ENCODE results near the gene GART.

- TF ChIP-seq CTCF (IDR thresholded peaks at IDR 0.05; ENCODE audit: low read length), result no peak
- TF ChIP-seq EZH2 (IDR thresholded peaks at IDR 0.05; ENCODE audit: borderline replicate concordance, low read length), result no peak
Measured at GRCh38 chr21:33542640-33543504, 955 bp upstream of the GART start, which contains the start of gene SON.
